Endothelial cell of umbilical vein (primary cell): Measurements from ENCODE around the gene MAPK8IP3. TPM values are rescaled to one million over a fixed set of nuclear protein-coding genes. Genes with fewer than 3 reads are reported as not detected.

Experiments
- BruUV-seq: library from RNA; stranded (reverse); fragments of 400-500 nt; replicated peaks from 2 replicates; lab custom pipeline; 2021; lab: Mats Ljungman, UMichigan
- CTCF ChIA-PET: fragments of 300-600, 350-600 bp; sonication (Branson Sonifier 250); formaldehyde crosslinking; loops from one replicate; lab custom pipeline; 2021; ENCODE audit warnings: antibody characterized with exemption, inconsistent platforms; lab: Charles Lee
- POLR2A ChIA-PET: fragments of 300-600, 350-600 bp; sonication (Branson Sonifier 250); formaldehyde crosslinking; loops from one replicate; lab custom pipeline; 2021; ENCODE audit warnings: antibody characterized with exemption, inconsistent platforms; lab: Charles Lee
- DNase-seq: peaks from one replicate; pipeline ENCODE4 v3.0.0-alpha.2; 2011; ENCODE audit warnings: low read depth, low spot score
- FAIRE-seq: peaks from 2 replicates; lab custom pipeline; 2011; peaks lifted over from hg19 to GRCh38; lab: Jason Lieb, UNC
- H2AFZ ChIP-seq: 2 replicates; pipeline ENCODE4 v1.6.0; 2012; ENCODE audit warnings: low read depth, low read length, control low read depth, inconsistent platforms
- H3K27ac ChIP-seq: 2 replicates; pipeline ENCODE4 v1.5.1; 2011; ENCODE audit warnings: low read depth, mild to moderate bottlenecking, control low read depth, low read length, moderate library complexity; ENCODE audit not compliant: insufficient read depth
- H3K27me3 ChIP-seq, 2 experiments: 2 replicates each; pipeline versions ENCODE4 v1.6.0 to v1.6.1; 2011; ENCODE audit warnings: low read length in 2 of 2, mixed read lengths in 1 of 2; ENCODE audit not compliant: control insufficient read depth in 2 of 2, insufficient read depth in 2 of 2
- H3K36me3 ChIP-seq, 2 experiments: 2 replicates in 1 of 2; 3 replicates in 1 of 2; pipeline ENCODE4 v1.5.1; 2011; ENCODE audit warnings: low read length in 2 of 2, mild to moderate bottlenecking in 1 of 2, moderate library complexity in 1 of 2; ENCODE audit not compliant: control insufficient read depth in 2 of 2, insufficient read depth in 2 of 2; ENCODE audit errors: extremely low read depth in 1 of 2
- H3K4me1 ChIP-seq: 3 replicates; pipeline ENCODE4 v1.5.1; 2011; ENCODE audit warnings: mild to moderate bottlenecking, low read length; ENCODE audit not compliant: control insufficient read depth, insufficient read depth; ENCODE audit errors: extremely low read depth
- H3K4me2 ChIP-seq: 2 replicates; pipeline ENCODE4 v1.6.1; 2011; ENCODE audit warnings: low read length, control low read depth, mixed read lengths; ENCODE audit not compliant: insufficient read depth
- H3K4me3 ChIP-seq, 3 experiments: fragments of 200-600 bp in 1 of 3; sonication (generic), shearing (Covaris generic) in 1 of 3; replicated peaks in 1 of 3; 2 replicates each; pipeline ENCODE4 v1.5.1; 2011 to 2016; ENCODE audit warnings: control low read depth in 3 of 3, low read length in 3 of 3, mild to moderate bottlenecking in 2 of 3, inconsistent platforms in 1 of 3, low read depth in 1 of 3, moderate library complexity in 1 of 3; ENCODE audit not compliant: insufficient read depth in 1 of 3
- H3K79me2 ChIP-seq: 2 replicates; pipeline ENCODE4 v1.6.0; 2012; ENCODE audit warnings: low read length, inconsistent platforms; ENCODE audit not compliant: control insufficient read depth, insufficient read depth
- H3K9ac ChIP-seq: replicated peaks from 2 replicates; pipeline ENCODE3; 2011; ENCODE audit warnings: low read length, control low read depth; ENCODE audit not compliant: insufficient read depth; ENCODE audit errors: extremely low read depth
- H3K9me1 ChIP-seq: replicated peaks from 3 replicates; pipeline ENCODE4 v1.6.0; 2011; ENCODE audit warnings: mild to moderate bottlenecking, low read length; ENCODE audit not compliant: control insufficient read depth, insufficient read depth; ENCODE audit errors: extremely low read depth
- H3K9me3 ChIP-seq: replicated peaks from 2 replicates; pipeline ENCODE4 v1.5.1; 2012; ENCODE audit warnings: low read length, inconsistent platforms; ENCODE audit not compliant: control insufficient read depth, insufficient read depth
- H4K20me1 ChIP-seq: replicated peaks from 2 replicates; pipeline ENCODE3; 2011; ENCODE audit warnings: mild to moderate bottlenecking, low read length; ENCODE audit not compliant: control insufficient read depth, insufficient read depth; ENCODE audit errors: extremely low read depth
- FOS ChIP-seq: IDR thresholded peaks from 2 replicates; pipeline ENCODE4 v1.6.1; 2011; ENCODE audit warnings: mild to moderate bottlenecking, low read length, moderate library complexity, borderline replicate concordance; ENCODE audit not compliant: insufficient read depth
- GATA2 ChIP-seq: IDR thresholded peaks from 2 replicates; pipeline ENCODE4 v1.7.0; 2011; ENCODE audit warnings: low read depth, mild to moderate bottlenecking, moderate library complexity, mixed read lengths, low read length; ENCODE audit not compliant: insufficient read length, insufficient read depth
- MYC ChIP-seq: IDR thresholded peaks from one replicate; pipeline ENCODE4 v1.6.1; 2011; ENCODE audit warnings: mild to moderate bottlenecking, low read depth, low read length
- POLR2AphosphoS5 ChIP-seq: IDR thresholded peaks from 2 replicates; pipeline ENCODE4 v1.6.1; 2012; ENCODE audit warnings: low read depth, mild to moderate bottlenecking, control low read depth, low read length, moderate library complexity; ENCODE audit not compliant: insufficient read depth
- dilution Hi-C: fragments of 300-500 bp; cut with MboI; formaldehyde crosslinking; loops from one replicate; pipeline ENCODE4 v1.15.0; 2019; ENCODE audit warnings: low sequenced_read_pairs; ENCODE audit not compliant: extremely low pct_ligation_motif_present
- intact Hi-C: fragments of 100-400 bp; cut with micrococcal nuclease; formaldehyde crosslinking; loops from one replicate; pipeline ENCODE4 v1.10.0; 2022
- polyA plus RNA-seq, 4 experiments: library from polyadenylated mRNA; depleted of rRNA in 3 of 4; stranded (reverse) in 3 of 4; unstranded in 1 of 4; fragments of >200 nt; gene quantifications; 2 replicates each; pipeline versions ENCODE4 v1.2.1 to v1.2.3, GENCODE V29; 2011 to 2012; ENCODE audit warnings: missing spikeins in 1 of 4
- total RNA-seq: library from RNA; stranded (reverse); gene quantifications from 2 replicates; pipeline ENCODE4 v1.2.3, GENCODE V29; 2021

The MAPK8IP3 gene
- total and polyA plus RNA-seq, 2 donors (not counting 3 experiments of a cell fraction or from before 2014, with no cell fraction given): 40.7 to 92.2 TPM

GRCh38 chr16:1769402-1770300 is 63.7 kb downstream of the MAPK8IP3 start:
- Histone ChIP-seq H3K4me3 (no peak overlapping the region), H3K4me1 (peaks cover 19% of the 10 kb centered on the region), H2AFZ (no peak overlapping the region), H3K27ac (no peak overlapping the region), H3K9me1 (no peaks in the 10 kb centered on the region), H4K20me1 (no peaks in the 10 kb centered on the region), H3K79me2 (peaks cover 16% of the 10 kb centered on the region), H3K9ac (no peak overlapping the region), H3K9me3 (no peaks in the 10 kb centered on the region), H3K4me2 (no peak overlapping the region), H3K36me3 (peaks cover 3 to 34% of the 10 kb centered on the region in 2 experiments), H3K27me3 (no peaks in the 10 kb centered on the region)
- ChIA-PET CTCF (interaction anchor here (1.2 to 1.5 kb wide), 5 partner anchors 10 to 275 kb away, joined by 3 to 11 read pairs (median 5); partner anchors contain the start of gene MAPK8IP3), POLR2A (interaction anchor here (1.3 kb wide), 1 partner anchor 13 kb away, joined by 3 read pairs; the partner anchor contains the start of genes NUBP2 and SPSB3)
- dilution Hi-C loops (no loop called here), intact Hi-C loops (no loop called here)
- no peak for FAIRE-seq
- TF ChIP-seq MYC: no peak
- no peak for TF ChIP-seq POLR2AphosphoS5
- no peak for TF ChIP-seq FOS
- DNase-seq: no peak
- TSS peak; percentile 7 for BruUV-seq

GRCh38 chr16:1770328-1771187 is 64.6 kb downstream of the MAPK8IP3 start:
- Histone ChIP-seq H3K9me3 (no peaks in the 10 kb centered on the region), H3K9me1 (no peaks in the 10 kb centered on the region), H3K4me1 (peaks cover 19% of the 10 kb centered on the region), H2AFZ (peak overlapping the region; percentile 21), H3K36me3 (peaks cover 3 to 29% of the 10 kb centered on the region in 2 experiments), H3K27ac (no peak overlapping the region), H3K4me2 (peak overlapping the region; percentile 50), H3K27me3 (no peaks in the 10 kb centered on the region), H4K20me1 (no peaks in the 10 kb centered on the region), H3K9ac (no peak overlapping the region), H3K4me3 (peak overlapping the region; percentile 59 to 83 (median 76)), H3K79me2 (peaks cover 17% of the 10 kb centered on the region)
- ChIA-PET POLR2A (interaction anchor here (1.3 kb wide), 1 partner anchor 12 kb away, joined by 3 read pairs; the partner anchor contains the start of genes NUBP2 and SPSB3), CTCF (interaction anchor here (1.2 to 1.5 kb wide), 4 partner anchors 11 to 276 kb away, joined by 4 to 11 read pairs (median 5); partner anchors contain the start of gene MAPK8IP3)
- DNase-seq (peak; percentile 56), FAIRE-seq (no peak)
- TF ChIP-seq POLR2AphosphoS5 (peak; percentile 46), GATA2 (no peak)
- BruUV-seq: no TSS peak
- intact Hi-C loops (no loop called here), dilution Hi-C loops (no loop called here)
